Fibroblast of pulmonary artery (primary cell): ENCODE results near the gene FSIP1.

ENCODE experiments used
- DNase-seq: peaks from one replicate; pipeline ENCODE4 v3.0.0-alpha.2; 2010; ENCODE audit warnings: low read depth
- H3K4me3 ChIP-seq: replicated peaks from 2 replicates; pipeline ENCODE4 v1.5.1; 2011; ENCODE audit warnings: low read depth, mild to moderate bottlenecking, control low read depth, low read length, moderate library complexity
- CTCF ChIP-seq: IDR thresholded peaks from 2 replicates; pipeline ENCODE4 v1.5.1; 2011; ENCODE audit warnings: mild to moderate bottlenecking, control low read depth, low read length, inconsistent platforms; ENCODE audit errors: missing control alignments

FSIP1 gene

GRCh38 chr15:39741258-39741657, 41.4 kb downstream of the FSIP1 start:
- TF ChIP-seq CTCF, result no peak
- DNase-seq, result peak; percentile 23
- H3K4me3 ChIP-seq, result no peak overlapping the region

GRCh38 chr15:39738998-39739397, 43.6 kb downstream of the FSIP1 start:
- no peak for DNase-seq

GRCh38 chr15:39737196-39737550, 45.5 kb downstream of the FSIP1 start:
- TF ChIP-seq CTCF, result no peak
- H3K4me3 ChIP-seq, result no peak overlapping the region
- DNase-seq, result no peak

More at GRCh38 chr15:39738998-39739397, 43.6 kb downstream of the FSIP1 start:
- H3K4me3 ChIP-seq, result no peak overlapping the region
- no peak for TF ChIP-seq CTCF

GRCh38 chr15:39736412-39737195, 46.0 kb downstream of the FSIP1 start:
- H3K4me3 ChIP-seq, result no peak overlapping the region
- no peak for TF ChIP-seq CTCF
- DNase-seq, result no peak

GRCh38 chr15:39735120-39735717, 47.4 kb downstream of the FSIP1 start:
- no peak for TF ChIP-seq CTCF
- no peak overlapping the region for H3K4me3 ChIP-seq
- DNase-seq, result no peak

GRCh38 chr15:39731266-39731665, 51.4 kb downstream of the FSIP1 start:
- H3K4me3 ChIP-seq, result no peak overlapping the region
- DNase-seq, result no peak
- TF ChIP-seq CTCF, result no peak

GRCh38 chr15:39730552-39730951, 52.1 kb downstream of the FSIP1 start:
- no peak overlapping the region for H3K4me3 ChIP-seq
- no peak for TF ChIP-seq CTCF
- DNase-seq, result no peak
